ENCODE data around the gene CUL3. TPM values are rescaled to one million over a fixed set of nuclear protein-coding genes. Genes with fewer than 3 reads are reported as not detected.

Gene CUL3
- total RNA-seq, 1 donor from 2014 or later = 99.4 TPM

DNA sequence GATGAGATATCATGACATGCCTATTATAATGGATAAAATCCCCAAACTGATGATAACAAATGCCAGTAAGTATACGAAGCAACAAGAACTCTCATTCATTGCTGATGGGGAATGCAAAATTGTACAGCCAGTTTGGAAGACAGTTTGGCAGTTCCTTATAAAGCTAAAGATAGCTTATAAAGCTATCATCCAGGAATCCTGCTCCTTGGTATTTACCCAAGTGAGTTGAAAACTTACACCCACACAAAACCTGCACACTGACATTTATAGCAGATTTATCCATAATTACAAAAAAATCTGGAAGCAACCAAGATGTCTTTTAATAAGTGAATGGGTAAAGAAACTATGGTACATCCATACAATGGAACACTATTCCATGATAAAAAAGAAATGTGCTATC lies 123.8 kb downstream of the CUL3 start:
- no peak overlapping the region for H3K4me3 Mint-ChIP-seq (ENCODE audit: unreplicated experiment)
- no peak overlapping the region for H3K27ac Mint-ChIP-seq (ENCODE audit: unreplicated experiment)
- no peak for DNase-seq
- no peak for TF ChIP-seq CTCF (IDR thresholded peaks at IDR 0.05; ENCODE audit: partially characterized antibody, unreplicated experiment)
- peaks cover 6% of the 10 kb centered on the region for H3K36me3 Mint-ChIP-seq (ENCODE audit: unreplicated experiment)
- peaks cover 3% of the 10 kb centered on the region for H3K27me3 Mint-ChIP-seq (ENCODE audit: unreplicated experiment)
- H3K4me1 Mint-ChIP-seq (ENCODE audit: low read depth, unreplicated experiment) = peaks cover 11% of the 10 kb centered on the region
- peaks cover 5% of the 10 kb centered on the region for H3K9me3 Mint-ChIP-seq (ENCODE audit: unreplicated experiment)

GRCh38 chr2:224457408-224458096 lies 127.6 kb downstream of the CUL3 start:
- DNase-seq = no peak
- no peak for TF ChIP-seq CTCF (IDR thresholded peaks at IDR 0.05; ENCODE audit: partially characterized antibody, unreplicated experiment)
- no peaks in the 10 kb centered on the region for H3K4me1 Mint-ChIP-seq (ENCODE audit: low read depth, unreplicated experiment)
- H3K27me3 Mint-ChIP-seq (ENCODE audit: unreplicated experiment) = peaks cover 2% of the 10 kb centered on the region
- H3K9me3 Mint-ChIP-seq (ENCODE audit: unreplicated experiment) = peaks cover 4% of the 10 kb centered on the region
- H3K27ac Mint-ChIP-seq (ENCODE audit: unreplicated experiment) = peak overlapping the region; percentile 49
- peaks cover 12% of the 10 kb centered on the region for H3K36me3 Mint-ChIP-seq (ENCODE audit: unreplicated experiment)
- no peak overlapping the region for H3K4me3 Mint-ChIP-seq (ENCODE audit: unreplicated experiment)

- no peak for DNase-seq
- no peak for TF ChIP-seq CTCF (IDR thresholded peaks at IDR 0.05; ENCODE audit: partially characterized antibody, unreplicated experiment)
- H3K4me1 Mint-ChIP-seq (ENCODE audit: low read depth, unreplicated experiment) = no peaks in the 10 kb centered on the region
- peaks cover 2% of the 10 kb centered on the region for H3K27me3 Mint-ChIP-seq (ENCODE audit: unreplicated experiment)
- H3K4me3 Mint-ChIP-seq (ENCODE audit: unreplicated experiment) = no peak overlapping the region
- H3K36me3 Mint-ChIP-seq (ENCODE audit: unreplicated experiment) = peaks cover 12% of the 10 kb centered on the region
- H3K9me3 Mint-ChIP-seq (ENCODE audit: unreplicated experiment) = peaks cover 4% of the 10 kb centered on the region
- no peak overlapping the region for H3K27ac Mint-ChIP-seq (ENCODE audit: unreplicated experiment)
Measured at GRCh38 chr2:224453892-224454291, 131.3 kb downstream of the CUL3 start.

DNA sequence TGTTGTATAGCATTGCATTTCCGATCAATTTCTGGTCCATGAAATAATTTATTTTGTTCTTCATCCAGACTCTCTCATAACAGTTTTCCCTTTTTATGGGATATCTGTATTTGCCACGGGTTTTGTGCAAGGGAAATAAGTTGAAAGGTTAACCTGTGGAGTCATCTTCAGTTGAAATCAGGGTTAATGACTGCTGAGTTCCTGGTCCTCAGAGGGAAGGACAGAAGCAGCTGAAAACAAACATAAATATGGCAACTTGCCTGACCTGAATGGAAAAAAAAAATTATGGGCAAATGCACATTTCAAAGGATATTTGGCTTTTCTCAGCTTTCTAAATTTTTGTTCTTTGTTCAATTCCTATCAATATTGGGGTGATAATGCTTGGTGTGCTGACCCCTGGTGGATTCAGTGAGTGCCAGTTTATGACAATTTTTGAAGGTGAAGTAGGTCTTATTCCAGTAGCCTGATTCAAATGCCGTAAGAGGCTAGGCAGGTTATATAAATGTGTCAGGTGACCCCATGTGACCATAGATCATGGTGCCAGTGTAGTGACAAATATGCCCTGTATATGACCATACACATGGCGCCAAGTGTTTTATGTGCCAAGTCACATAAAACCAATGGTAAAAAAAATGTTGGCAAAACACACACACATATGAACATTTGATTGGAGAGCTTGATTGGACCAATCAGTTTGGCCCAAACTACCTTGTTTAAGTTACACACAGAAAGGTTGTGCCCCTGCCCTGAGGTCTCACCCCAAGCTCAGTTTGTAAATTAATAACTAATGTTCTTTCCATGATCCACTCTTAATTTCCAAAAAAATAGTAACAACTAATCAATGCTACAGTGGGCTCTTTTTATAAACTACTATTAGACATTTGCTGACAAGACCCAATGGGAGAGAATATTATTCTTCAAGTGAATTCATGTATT lies 135.7 kb downstream of the CUL3 start:
- peak; percentile 63 for TF ChIP-seq CTCF (IDR thresholded peaks at IDR 0.05; ENCODE audit: partially characterized antibody, unreplicated experiment)
- DNase-seq = no peak
- Mint-ChIP-seq H3K27ac (ENCODE audit: unreplicated experiment) (no peak overlapping the region), H3K4me1 (ENCODE audit: low read depth, unreplicated experiment) (no peaks in the 10 kb centered on the region), H3K36me3 (ENCODE audit: unreplicated experiment) (peaks cover 6% of the 10 kb centered on the region), H3K27me3 (ENCODE audit: unreplicated experiment) (no peaks in the 10 kb centered on the region), H3K9me3 (ENCODE audit: unreplicated experiment) (no peaks in the 10 kb centered on the region), H3K4me3 (ENCODE audit: unreplicated experiment) (no peak overlapping the region)

DNA sequence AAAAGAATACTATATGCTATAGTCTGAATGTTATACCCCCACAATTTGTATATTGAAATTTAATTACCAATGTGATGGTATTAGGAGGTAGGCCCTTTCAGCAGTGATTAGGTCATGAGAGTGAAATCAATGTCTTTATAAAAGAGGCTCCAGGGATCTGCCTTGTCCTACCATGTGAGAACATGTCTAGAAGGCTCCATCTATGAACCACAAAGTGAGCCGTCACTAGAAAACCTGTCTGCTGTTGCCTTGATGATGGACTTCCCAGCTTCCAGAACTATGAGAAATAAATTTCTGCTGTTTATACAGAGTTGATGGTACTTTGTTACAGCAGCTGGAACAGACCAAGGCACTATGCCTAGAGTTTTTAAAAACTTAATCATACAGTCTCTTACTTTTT lies 136.9 kb downstream of the CUL3 start:
- no peak for TF ChIP-seq CTCF (IDR thresholded peaks at IDR 0.05; ENCODE audit: partially characterized antibody, unreplicated experiment)

More for the DNA sequence above, 136.9 kb downstream of the CUL3 start:
- peaks cover 5% of the 10 kb centered on the region for H3K36me3 Mint-ChIP-seq (ENCODE audit: unreplicated experiment)
- H3K9me3 Mint-ChIP-seq (ENCODE audit: unreplicated experiment) = no peaks in the 10 kb centered on the region
- H3K27me3 Mint-ChIP-seq (ENCODE audit: unreplicated experiment) = no peaks in the 10 kb centered on the region
- H3K4me1 Mint-ChIP-seq (ENCODE audit: low read depth, unreplicated experiment) = no peaks in the 10 kb centered on the region
- no peak overlapping the region for H3K27ac Mint-ChIP-seq (ENCODE audit: unreplicated experiment)
- no peak overlapping the region for H3K4me3 Mint-ChIP-seq (ENCODE audit: unreplicated experiment)
- no peak for DNase-seq
